HepG2 (cell line): ENCODE measurements around the gene KRT3. TPM values are rescaled to one million over a fixed set of nuclear protein-coding genes. Genes with fewer than 3 reads are reported as not detected.

Experiments used
- ATAC-seq: fragments of 200-7000 bp; cut with Tn5 transposase; 3 replicates; pipeline ENCODE4 v1.9.1; 2020; ENCODE audit warnings: mild to moderate bottlenecking, moderate library complexity
- BruUV-seq: library from RNA; stranded (reverse); fragments of 400-500 nt; replicated peaks from 2 replicates; lab custom pipeline; 2021; lab: Mats Ljungman, UMichigan
- CTCF ChIA-PET: fragments of 300-600 bp; formaldehyde crosslinking; extraction: SDS; loops from one replicate; lab custom pipeline; 2021; ENCODE audit warnings: low total read pairs, inconsistent platforms, low intra/inter-chr PET ratio; lab: Yijun Ruan, JAX
- POLR2A ChIA-PET: fragments of 350-600 bp; sonication (Branson Sonifier 250); formaldehyde crosslinking; loops from one replicate; lab custom pipeline; 2020; ENCODE audit warnings: antibody characterized with exemption, inconsistent platforms; lab: Yijun Ruan, JAX
- DNase-seq: peaks from one replicate; pipeline ENCODE4 v3.0.0-alpha.2; 2015; ENCODE audit warnings: low spot score
- FAIRE-seq: peaks from 3 replicates; lab custom pipeline; 2011; peaks lifted over from hg19 to GRCh38; lab: Jason Lieb, UNC
- H2AFZ ChIP-seq: one replicate; pipeline ENCODE4 v1.6.1; 2011; ENCODE audit warnings: low read length, inconsistent platforms
- H3K27ac ChIP-seq: fragments of 300-600 bp; 3 replicates; pipeline ENCODE4 v1.8.0; 2011; ENCODE audit warnings: mixed run types, mild to moderate bottlenecking, mixed read lengths, low read length, inconsistent platforms; ENCODE audit not compliant: insufficient read depth; ENCODE audit errors: extremely low read length
- H3K27me3 ChIP-seq, 2 experiments: fragments of 200-600 bp in 1 of 2; 2 replicates in 1 of 2; 3 replicates in 1 of 2; pipeline versions ENCODE4 v1.6.0 to v1.8.0; 2011; ENCODE audit warnings: low read length in 2 of 2, mild to moderate bottlenecking in 2 of 2, moderate library complexity in 2 of 2, inconsistent platforms in 1 of 2; ENCODE audit not compliant: insufficient read depth in 2 of 2, control insufficient read depth in 1 of 2
- H3K36me3 ChIP-seq, 2 experiments: fragments of 200-600 bp in 1 of 2; replicated peaks in 1 of 2; 2 replicates in 1 of 2; 3 replicates in 1 of 2; pipeline versions ENCODE4 v1.5.1 to v1.8.0; 2011; ENCODE audit warnings: low read length in 2 of 2, inconsistent platforms in 1 of 2; ENCODE audit not compliant: insufficient read depth in 2 of 2, control insufficient read depth in 1 of 2
- H3K4me1 ChIP-seq: 2 replicates; pipeline ENCODE4 v1.5.1; 2012; ENCODE audit warnings: low read length, inconsistent platforms; ENCODE audit not compliant: insufficient read depth
- H3K4me2 ChIP-seq: 2 replicates; pipeline ENCODE4 v1.6.0; 2011; ENCODE audit warnings: low read depth, low read length, inconsistent platforms
- H3K4me3 ChIP-seq, 3 experiments: fragments of 200-600 bp in 1 of 3; sonication (generic), shearing (Covaris generic) in 1 of 3; replicated peaks in 1 of 3; 2 replicates each; pipeline ENCODE4 v1.5.1; 2011 to 2016; ENCODE audit warnings: low read length in 3 of 3, inconsistent platforms in 2 of 3, low read depth in 2 of 3, mild to moderate bottlenecking in 2 of 3, control low read depth in 1 of 3, mixed read lengths in 1 of 3; ENCODE audit not compliant: insufficient read depth in 1 of 3
- H3K79me2 ChIP-seq: one replicate; pipeline ENCODE4 v1.6.1; 2011; ENCODE audit warnings: low read length, inconsistent platforms; ENCODE audit not compliant: insufficient read depth
- H3K9ac ChIP-seq: 2 replicates; pipeline ENCODE4 v1.6.0; 2011; ENCODE audit warnings: mild to moderate bottlenecking, low read depth, low read length, inconsistent platforms; ENCODE audit not compliant: insufficient read depth
- H3K9me3 ChIP-seq: 2 replicates; pipeline ENCODE4 v1.5.1; 2012; ENCODE audit warnings: mild to moderate bottlenecking, low read length
- H4K20me1 ChIP-seq: 2 replicates; pipeline ENCODE4 v1.6.0; 2011; ENCODE audit warnings: inconsistent platforms, mild to moderate bottlenecking, low read length, moderate library complexity; ENCODE audit not compliant: insufficient read depth
- HES4 ChIP-seq: sonication (generic); formaldehyde crosslinking; IDR thresholded peaks from 2 replicates; pipeline ENCODE4 v1.9.0; 2021; ENCODE audit warnings: mild to moderate bottlenecking, missing genetic modification reagents, borderline replicate concordance
- MLXIP ChIP-seq: sonication (generic); formaldehyde crosslinking; IDR thresholded peaks from 2 replicates; pipeline ENCODE4 v1.9.0; 2021; ENCODE audit warnings: missing genetic modification reagents, borderline replicate concordance
- PBX3 ChIP-seq: sonication (generic); formaldehyde crosslinking; IDR thresholded peaks from 2 replicates; pipeline ENCODE4 v1.8.1; 2023; ENCODE audit warnings: missing genetic modification reagents, inconsistent platforms, borderline replicate concordance
- TAF15 ChIP-seq: fragments of 200-400 bp; formaldehyde crosslinking; IDR thresholded peaks from one replicate; pipeline ENCODE4 v1.6.1; 2018; ENCODE audit warnings: mild to moderate bottlenecking, low read depth, low read length; ENCODE audit not compliant: poor library complexity, severe bottlenecking
- ZNF225 ChIP-seq: sonication (generic); formaldehyde crosslinking; IDR thresholded peaks from 2 replicates; pipeline ENCODE4 v1.4.0; 2020; ENCODE audit warnings: mild to moderate bottlenecking, missing genetic modification reagents
- ZNF451 ChIP-seq: sonication (generic); formaldehyde crosslinking; IDR thresholded peaks from 2 replicates; pipeline ENCODE4 v1.5.0; 2020; ENCODE audit warnings: mild to moderate bottlenecking, missing genetic modification reagents
- ZNF546 ChIP-seq: sonication (generic); formaldehyde crosslinking; conservative IDR thresholded peaks from 2 replicates; pipeline ENCODE4 v1.8.1; 2023; ENCODE audit warnings: mild to moderate bottlenecking, missing genetic modification reagents
- ZNF747 ChIP-seq: sonication (generic); formaldehyde crosslinking; IDR thresholded peaks from 2 replicates; pipeline ENCODE4 v1.8.1; 2023; ENCODE audit warnings: missing genetic modification reagents, mild to moderate bottlenecking, borderline replicate concordance
- WGBS: methylation state at CpG from one replicate; pipeline ENCODE4 v1.1.6; 2017; ENCODE audit warnings: low lambda C conversion rate; 5-methylcytosine and 5-hydroxymethylcytosine counted together
- in situ Hi-C: cut with HindIII; loops from 2 replicates; pipeline ENCODE4 v1.10.0; 2017; ENCODE audit warnings: low pct_unique_long_range_greater_than_20kb; ENCODE audit not compliant: extremely low pct_ligation_motif_present
- intact Hi-C: fragments of 100-400 bp; cut with micrococcal nuclease; formaldehyde crosslinking; loops from one replicate; pipeline ENCODE4 v1.10.0; 2022; ENCODE audit not compliant: unreplicated experiment
- polyA plus RNA-seq, 8 experiments: library from polyadenylated mRNA; depleted of rRNA in 3 of 8; stranded (reverse) in 7 of 8; unstranded in 1 of 8; fragments of >200 nt; fragmentation: Illumina TruSeq in 4 of 8; extraction: Trizol in 4 of 8; gene quantifications; 2 replicates each; pipeline versions ENCODE4 v1.2.1 to v1.2.3, GENCODE V29; 2011 to 2016; ENCODE audit warnings: low read depth in 4 of 8, missing spikeins in 1 of 8, mixed read lengths in 1 of 8; ENCODE audit not compliant: insufficient read depth in 1 of 8
- total RNA-seq, 5 experiments: library from RNA; depleted of rRNA; stranded (reverse); fragments of >200 nt; fragmentation: Illumina TruSeq; extraction: Trizol; gene quantifications; 2 replicates each; pipeline ENCODE4 v1.2.3, GENCODE V29; 2016; ENCODE audit warnings: low read depth in 1 of 5

The KRT3 gene
- total and polyA plus RNA-seq, 2 of the 13 experiments (the other 11 are each of a cell fraction or from before 2014, with no cell fraction given), result not detected

GRCh38 chr12:52797529-52797894 is 1.6 kb upstream of the KRT3 start (continued):
- TF ChIP-seq MLXIP (CRISPR knock-in tag), result no peak
- TF ChIP-seq PBX3 (CRISPR knock-in tag), result no peak
- no peak for TF ChIP-seq ZNF546 (CRISPR knock-in tag)
- no peak for TF ChIP-seq TAF15
- no peak for TF ChIP-seq ZNF225
- TF ChIP-seq ZNF747 (CRISPR knock-in tag), result no peak

DNA sequence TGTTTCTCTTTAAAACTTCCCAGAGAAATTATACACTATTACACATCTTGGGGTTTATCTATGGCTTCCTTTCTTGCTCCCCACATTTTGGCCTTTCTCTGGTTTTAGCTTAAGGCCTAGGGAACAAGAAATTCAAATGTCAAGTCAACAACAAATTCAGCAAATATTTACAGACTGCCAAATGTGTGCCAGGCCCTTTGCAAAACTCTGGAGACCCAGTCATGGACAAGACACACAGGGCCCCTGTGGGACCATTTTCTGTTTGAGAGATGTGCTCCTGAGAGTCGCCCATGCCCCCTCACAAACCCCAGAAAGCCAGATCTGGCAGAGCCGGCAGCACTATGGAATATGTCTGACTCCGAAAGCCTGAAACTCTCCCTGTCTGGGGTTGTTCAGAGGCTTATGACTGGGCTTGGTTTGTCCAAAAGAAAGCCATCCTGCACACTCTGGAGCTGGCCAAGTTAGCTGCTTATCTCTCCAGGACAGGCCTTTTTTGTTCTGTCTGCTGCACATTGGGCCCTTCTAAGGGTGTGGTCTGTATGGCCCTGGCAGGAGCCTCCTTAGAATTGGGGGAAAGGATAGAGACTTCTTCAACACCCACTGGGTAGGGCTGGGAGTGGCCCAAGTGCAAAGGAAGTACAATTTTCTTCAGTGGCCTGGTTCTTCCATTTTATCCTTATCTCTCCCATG is 1.1 kb upstream of the KRT3 start:
- no peak overlapping the region for H3K9ac ChIP-seq
- H3K9me3 ChIP-seq, result no peaks in the 10 kb centered on the region
- no peak for TF ChIP-seq ZNF451 (CRISPR knock-in tag)
- no peak for TF ChIP-seq HES4
- peaks cover 0 to 13% of the 10 kb centered on the region in 2 experiments; a peak in 3 of 5 replicates for H3K27me3 ChIP-seq
- no peak overlapping the region for H3K27ac ChIP-seq
- no peak overlapping the region for H2AFZ ChIP-seq
- ATAC-seq (no peak), FAIRE-seq (no peak), DNase-seq (no peak)
- no peaks in the 10 kb centered on the region for H4K20me1 ChIP-seq
- CTCF ChIA-PET, result no interaction called here
- POLR2A ChIA-PET, result no interaction called here
- WGBS, result 0% methylated on average over 1 of the region's 3 CpGs
- H3K36me3 ChIP-seq, result no peaks in the 10 kb centered on the region
- H3K4me3 ChIP-seq, result no peak overlapping the region
- intact Hi-C loops, result no loop called here
- BruUV-seq, result no TSS peak
- H3K79me2 ChIP-seq, result no peaks in the 10 kb centered on the region
- no peak overlapping the region for H3K4me2 ChIP-seq
- no peaks in the 10 kb centered on the region for H3K4me1 ChIP-seq
- in situ Hi-C loops, result no loop called here
